NCI-H345 (cell line): ENCODE data around the gene STT3B.

Source experiments
- DNase-seq: peaks from one replicate; lab custom pipeline; 2025; lab: John Stamatoyannopoulos, UW

Gene STT3B

GRCh38 chr3:31652296-31652695 lies 119.6 kb downstream of the STT3B start:
- no peak for DNase-seq

- DNase-seq: no peak
These were observed 120.7 kb downstream of the STT3B start for GRCh38 chr3:31653464-31653863.

GRCh38 chr3:31654998-31655397 lies 122.3 kb downstream of the STT3B start:
- DNase-seq: no peak

GRCh38 chr3:31659246-31659645 lies 126.5 kb downstream of the STT3B start:
- no peak for DNase-seq

GRCh38 chr3:31661286-31661685 lies 128.6 kb downstream of the STT3B start:
- no peak for DNase-seq

- DNase-seq: no peak
These were observed 129.4 kb downstream of the STT3B start for GRCh38 chr3:31661993-31662670.

GRCh38 chr3:31664031-31664430 lies 131.3 kb downstream of the STT3B start:
- no peak for DNase-seq

- no peak for DNase-seq
These were observed 134.9 kb downstream of the STT3B start for GRCh38 chr3:31667582-31667981.

- no peak for DNase-seq
These were observed 135.5 kb downstream of the STT3B start for GRCh38 chr3:31668242-31668641.

- no peak for DNase-seq
These were observed 137.4 kb downstream of the STT3B start for GRCh38 chr3:31670136-31670535.

GRCh38 chr3:31670722-31671121 lies 138.0 kb downstream of the STT3B start:
- no peak for DNase-seq

GRCh38 chr3:31671451-31671850 lies 138.7 kb downstream of the STT3B start:
- no peak for DNase-seq

GRCh38 chr3:31671976-31672375 lies 139.3 kb downstream of the STT3B start:
- DNase-seq: no peak

GRCh38 chr3:31673950-31674349 lies 141.2 kb downstream of the STT3B start:
- no peak for DNase-seq

- DNase-seq: no peak
These were observed 143.8 kb downstream of the STT3B start for GRCh38 chr3:31676556-31676955.

GRCh38 chr3:31680072-31680870 lies 147.5 kb downstream of the STT3B start:
- DNase-seq: no peak
